Lower leg skin (tissue), 3 donors: Measurements from ENCODE around the gene RCE1.

Source experiments
- POLR2A ChIP-seq, 2 donors: fragments of 450-650 bp; IDR thresholded peaks; one replicate each; pipeline ENCODE4 v1.6.1; 2016 to 2017; ENCODE audit warnings: antibody characterized with exemption in 2 of 2, mild to moderate bottlenecking in 1 of 2, moderate library complexity in 1 of 2
- TF ChIP-seq, protein P1 (sequence below), 3 donors: fragments of 450-650 bp; IDR thresholded peaks; one replicate each; pipeline ENCODE4 v1.5.1; 2016; ENCODE audit warnings: antibody characterized with exemption in 3 of 3, mild to moderate bottlenecking in 3 of 3, moderate library complexity in 2 of 3

DNA sequence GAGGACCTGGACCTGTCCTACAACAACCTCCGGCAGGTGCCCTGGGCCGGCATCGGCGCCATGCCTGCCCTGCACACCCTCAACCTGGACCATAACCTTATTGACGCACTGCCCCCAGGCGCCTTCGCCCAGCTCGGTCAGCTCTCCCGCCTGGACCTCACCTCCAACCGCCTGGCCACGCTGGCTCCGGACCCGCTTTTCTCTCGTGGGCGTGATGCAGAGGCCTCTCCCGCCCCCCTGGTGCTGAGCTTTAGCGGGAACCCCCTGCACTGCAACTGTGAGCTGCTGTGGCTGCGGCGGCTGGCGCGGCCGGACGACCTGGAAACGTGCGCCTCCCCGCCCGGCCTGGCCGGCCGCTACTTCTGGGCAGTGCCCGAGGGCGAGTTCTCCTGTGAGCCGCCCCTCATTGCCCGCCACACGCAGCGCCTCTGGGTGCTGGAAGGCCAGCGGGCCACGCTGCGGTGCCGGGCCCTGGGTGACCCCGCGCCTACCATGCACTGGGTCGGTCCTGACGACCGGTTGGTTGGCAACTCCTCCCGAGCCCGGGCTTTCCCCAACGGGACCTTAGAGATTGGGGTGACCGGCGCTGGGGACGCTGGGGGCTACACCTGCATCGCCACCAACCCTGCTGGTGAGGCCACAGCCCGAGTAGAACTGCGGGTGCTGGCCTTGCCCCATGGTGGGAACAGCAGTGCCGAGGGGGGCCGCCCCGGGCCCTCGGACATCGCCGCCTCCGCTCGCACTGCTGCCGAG lies 15.1 kb downstream of the RCE1 start:
- no peak for TF ChIP-seq POLR2A (IDR thresholded peaks at IDR 0.05)
- TF ChIP-seq, protein P1, sequence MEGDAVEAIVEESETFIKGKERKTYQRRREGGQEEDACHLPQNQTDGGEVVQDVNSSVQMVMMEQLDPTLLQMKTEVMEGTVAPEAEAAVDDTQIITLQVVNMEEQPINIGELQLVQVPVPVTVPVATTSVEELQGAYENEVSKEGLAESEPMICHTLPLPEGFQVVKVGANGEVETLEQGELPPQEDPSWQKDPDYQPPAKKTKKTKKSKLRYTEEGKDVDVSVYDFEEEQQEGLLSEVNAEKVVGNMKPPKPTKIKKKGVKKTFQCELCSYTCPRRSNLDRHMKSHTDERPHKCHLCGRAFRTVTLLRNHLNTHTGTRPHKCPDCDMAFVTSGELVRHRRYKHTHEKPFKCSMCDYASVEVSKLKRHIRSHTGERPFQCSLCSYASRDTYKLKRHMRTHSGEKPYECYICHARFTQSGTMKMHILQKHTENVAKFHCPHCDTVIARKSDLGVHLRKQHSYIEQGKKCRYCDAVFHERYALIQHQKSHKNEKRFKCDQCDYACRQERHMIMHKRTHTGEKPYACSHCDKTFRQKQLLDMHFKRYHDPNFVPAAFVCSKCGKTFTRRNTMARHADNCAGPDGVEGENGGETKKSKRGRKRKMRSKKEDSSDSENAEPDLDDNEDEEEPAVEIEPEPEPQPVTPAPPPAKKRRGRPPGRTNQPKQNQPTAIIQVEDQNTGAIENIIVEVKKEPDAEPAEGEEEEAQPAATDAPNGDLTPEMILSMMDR (IDR thresholded peaks at IDR 0.05): no peak
